GM21723 (cell line): ENCODE results near the gene YBX3.
A peak's percentile ranks its signal among the peaks of the same experiment; 100 is the strongest.
"Not testable (repeated sequence)": the region's sequence is repeated elsewhere in the genome, so short reads cannot be mapped to it uniquely, and the experiment has no call there.

Experiments
- ATAC-seq: cut with Tn5 transposase; IDR thresholded peaks from one replicate; pipeline ENCODE4 v1.9.1; 2021; ENCODE audit warnings: mild to moderate bottlenecking, moderate library complexity; ENCODE audit not compliant: unreplicated experiment

YBX3 gene

DNA sequence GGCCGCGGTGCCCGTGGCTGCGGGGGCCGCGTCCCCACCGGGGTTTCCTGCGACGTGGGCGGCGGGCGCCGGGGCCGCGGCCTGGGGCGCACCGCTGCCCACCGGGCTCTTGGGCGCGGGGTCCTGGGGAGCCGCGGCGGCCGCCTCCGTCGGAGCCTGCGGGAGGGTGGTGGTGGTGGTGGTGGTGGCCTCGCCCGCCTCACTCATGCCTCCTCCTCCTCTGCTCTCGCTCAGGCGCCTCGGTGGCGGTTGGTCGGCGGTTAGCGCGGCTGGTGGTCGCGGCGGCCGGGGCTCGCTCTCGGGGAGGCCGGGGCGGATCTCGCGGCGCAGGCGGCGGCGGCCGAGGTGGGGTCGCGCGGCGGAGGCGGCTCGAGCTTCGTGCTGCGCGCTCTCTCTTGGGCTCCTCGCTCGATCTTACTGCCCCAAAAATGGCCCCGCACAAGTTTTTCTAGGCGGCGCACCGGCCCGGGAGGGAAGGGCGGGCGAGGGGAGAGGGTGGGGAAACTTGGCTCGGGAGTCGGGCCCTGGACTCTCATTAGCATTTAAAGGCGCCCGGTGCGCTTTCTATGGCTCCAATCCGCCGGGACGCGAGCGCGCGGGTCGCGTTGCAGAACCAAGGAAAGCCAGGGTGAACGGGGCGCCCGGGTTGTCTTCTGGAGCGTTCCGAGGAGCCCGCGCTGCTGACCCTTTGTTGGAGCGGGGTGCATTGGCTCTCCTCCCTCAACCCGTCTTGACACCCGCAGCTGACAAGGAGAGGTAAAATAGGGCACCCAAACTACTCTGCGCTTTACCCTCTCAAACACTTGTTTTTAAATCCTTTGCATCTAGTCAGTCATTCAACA, at the start of gene YBX3:
Gene YBX3 (minus strand): TSS at position 419 of the 842 bp plus-strand sequence. CDS start 212 bp downstream, at position 207.
- peak; percentile 60 for ATAC-seq

DNA sequence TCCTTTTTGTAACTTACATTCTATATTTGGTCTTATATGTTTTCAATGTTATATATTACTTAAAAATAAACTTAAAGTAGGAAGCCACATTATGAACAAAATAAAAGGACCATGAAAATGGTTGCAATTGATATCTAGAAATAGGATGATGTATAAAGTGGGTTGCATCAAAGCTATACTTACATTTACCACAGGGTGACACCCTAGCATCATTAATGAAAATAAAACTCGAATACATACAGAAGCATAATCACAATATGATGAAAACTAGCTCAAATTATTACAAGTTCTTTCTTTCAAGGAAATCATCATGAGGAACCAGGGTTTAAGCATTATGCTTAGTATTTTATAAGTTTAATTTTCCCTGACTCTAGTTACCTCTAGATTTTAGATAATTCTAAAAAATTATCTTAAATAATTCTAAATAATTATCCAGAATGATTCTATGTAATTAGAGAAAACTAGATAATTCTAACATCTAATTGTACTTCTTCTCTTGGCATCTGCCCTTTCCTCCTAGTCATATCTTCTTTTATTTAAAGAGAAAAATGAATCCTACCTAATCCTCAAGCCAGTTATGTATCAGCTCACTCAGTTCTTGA, 48.1 kb upstream of the YBX3 start:
- ATAC-seq = no peak

- ATAC-seq = no peak
These were observed 36.5 kb upstream of the YBX3 start for GRCh38 chr12:10759657-10760056.

GRCh38 chr12:10756194-10756593, 33.1 kb upstream of the YBX3 start:
- ATAC-seq = no peak

DNA sequence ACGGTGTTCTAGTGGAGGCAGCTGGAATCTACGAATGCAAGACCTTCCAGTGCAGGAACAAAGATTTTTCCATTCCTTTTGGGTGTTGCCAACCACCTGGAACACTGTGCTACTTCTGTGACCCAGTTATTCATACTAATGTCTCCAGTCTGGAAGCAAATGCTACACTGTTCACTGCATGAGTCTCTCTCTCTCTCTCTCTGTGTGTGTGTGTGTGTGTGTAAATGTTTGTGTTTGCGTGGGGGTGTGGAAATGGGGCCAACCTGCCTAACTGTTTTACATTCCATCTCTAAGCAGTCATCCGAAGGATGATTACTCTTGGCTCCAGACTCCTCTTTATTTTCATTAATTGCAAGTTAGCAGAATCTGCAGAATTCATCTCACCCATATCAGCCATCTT, 29.9 kb upstream of the YBX3 start:
- ATAC-seq = no peak

DNA sequence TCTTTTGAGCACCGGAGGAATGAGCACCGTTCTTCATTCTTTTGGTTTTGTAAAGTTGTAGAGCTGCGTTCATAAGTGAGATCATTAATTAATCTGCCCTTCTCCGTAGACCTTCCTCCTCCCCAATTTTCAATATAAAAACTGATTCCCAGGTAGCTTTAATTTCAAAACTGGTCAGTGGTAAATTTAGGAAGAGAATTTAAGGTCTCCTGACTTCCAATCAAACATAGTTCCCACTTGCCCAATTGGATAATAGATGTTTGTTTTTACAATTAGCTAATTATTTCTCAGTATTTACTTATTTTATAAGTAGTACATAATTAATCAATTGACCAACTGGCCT, 27.2 kb upstream of the YBX3 start:
- peak; percentile 23 for ATAC-seq

DNA sequence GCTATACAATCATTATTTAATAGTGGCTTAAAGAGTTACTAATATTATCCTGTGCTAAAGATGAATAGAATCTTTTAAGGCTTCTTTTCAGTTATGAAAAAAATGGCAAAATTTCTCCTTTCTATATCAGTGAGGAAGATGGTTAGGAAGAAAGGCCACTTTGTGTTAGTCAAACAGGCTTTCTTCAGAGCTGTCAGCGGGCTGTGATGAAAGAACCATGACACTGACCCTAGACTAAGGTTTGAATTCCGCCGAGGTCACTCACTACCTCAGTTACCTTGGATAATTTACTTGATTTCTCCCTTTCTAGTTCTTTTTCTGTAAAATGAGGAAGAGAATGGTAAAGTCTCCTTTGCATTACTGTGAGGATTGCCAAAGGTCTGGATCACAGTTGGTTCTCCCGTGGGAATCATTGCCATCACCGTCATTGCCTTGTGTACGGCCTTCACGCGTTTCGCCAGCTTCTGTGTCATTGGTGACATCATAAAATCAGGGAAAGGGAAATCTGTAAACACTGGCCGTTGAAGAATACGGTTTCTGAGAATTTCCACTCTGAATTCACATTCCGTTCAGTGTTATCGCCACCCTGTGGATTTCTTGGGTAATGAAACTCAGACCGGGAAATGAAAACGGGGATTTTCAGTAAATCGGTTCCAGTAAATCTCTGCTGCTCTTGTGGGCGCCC, 26.7 kb upstream of the YBX3 start:
- peak; percentile 95 for ATAC-seq

DNA sequence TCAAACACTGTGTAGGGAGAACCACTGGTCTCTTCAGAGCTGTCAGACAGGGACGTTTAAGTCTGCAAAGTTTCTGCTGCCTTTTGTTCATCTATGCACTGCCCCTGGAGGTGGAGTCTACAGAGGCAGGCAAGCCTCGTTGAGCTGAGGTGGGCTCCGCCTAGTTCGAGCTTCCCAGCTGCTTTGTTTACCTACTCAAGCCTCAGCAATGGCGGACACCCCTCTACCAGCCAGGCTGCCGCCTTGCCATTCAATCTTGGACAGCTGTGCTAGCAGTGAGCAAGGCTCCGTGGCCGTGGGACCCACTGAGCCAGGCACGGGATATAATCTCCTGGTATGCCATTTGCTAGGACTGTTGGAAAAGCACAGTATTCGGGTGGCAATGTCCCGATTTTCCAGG, 24.6 kb upstream of the YBX3 start:
- no peak for ATAC-seq

DNA sequence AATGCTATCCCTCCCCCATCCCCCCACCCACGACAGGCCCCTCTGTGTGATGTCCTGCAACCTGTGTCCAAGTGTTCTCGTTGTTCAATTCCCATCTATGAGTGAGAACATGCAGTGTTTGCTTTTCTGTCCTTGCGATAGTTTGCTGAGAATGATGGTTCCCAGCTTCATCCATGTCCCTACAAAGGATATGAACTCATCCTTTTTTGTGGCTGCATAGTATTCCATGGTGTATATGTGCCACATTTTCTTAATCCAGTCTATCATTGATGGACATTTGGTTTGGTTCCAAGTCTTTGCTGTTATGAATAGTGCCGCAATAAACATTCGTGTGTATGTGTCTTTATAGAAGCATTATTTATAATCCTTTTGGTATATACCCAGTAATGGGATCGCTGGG, 20.3 kb upstream of the YBX3 start:
- not testable (repeated sequence) for ATAC-seq

DNA sequence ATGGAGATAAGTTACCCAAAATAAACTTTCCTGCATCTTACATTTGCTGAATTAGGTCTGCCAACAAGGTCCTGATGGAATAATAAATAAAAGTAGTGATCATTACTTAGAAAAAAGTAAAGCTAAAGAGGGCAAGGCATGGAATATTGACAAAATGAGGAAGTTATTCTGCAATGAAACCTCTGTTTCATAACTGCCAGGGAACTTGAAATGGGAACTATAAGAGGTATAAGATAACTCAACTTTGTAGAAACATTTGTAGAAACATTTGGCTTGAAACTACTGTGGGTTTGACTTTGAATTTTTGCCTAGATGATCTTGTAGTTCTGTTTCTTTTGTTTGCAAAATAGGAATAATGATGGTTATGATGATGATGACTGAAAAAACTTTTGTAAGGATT, 18.7 kb upstream of the YBX3 start:
- no peak for ATAC-seq

- ATAC-seq = no peak
These were observed 17.1 kb upstream of the YBX3 start for GRCh38 chr12:10740182-10740581.

DNA sequence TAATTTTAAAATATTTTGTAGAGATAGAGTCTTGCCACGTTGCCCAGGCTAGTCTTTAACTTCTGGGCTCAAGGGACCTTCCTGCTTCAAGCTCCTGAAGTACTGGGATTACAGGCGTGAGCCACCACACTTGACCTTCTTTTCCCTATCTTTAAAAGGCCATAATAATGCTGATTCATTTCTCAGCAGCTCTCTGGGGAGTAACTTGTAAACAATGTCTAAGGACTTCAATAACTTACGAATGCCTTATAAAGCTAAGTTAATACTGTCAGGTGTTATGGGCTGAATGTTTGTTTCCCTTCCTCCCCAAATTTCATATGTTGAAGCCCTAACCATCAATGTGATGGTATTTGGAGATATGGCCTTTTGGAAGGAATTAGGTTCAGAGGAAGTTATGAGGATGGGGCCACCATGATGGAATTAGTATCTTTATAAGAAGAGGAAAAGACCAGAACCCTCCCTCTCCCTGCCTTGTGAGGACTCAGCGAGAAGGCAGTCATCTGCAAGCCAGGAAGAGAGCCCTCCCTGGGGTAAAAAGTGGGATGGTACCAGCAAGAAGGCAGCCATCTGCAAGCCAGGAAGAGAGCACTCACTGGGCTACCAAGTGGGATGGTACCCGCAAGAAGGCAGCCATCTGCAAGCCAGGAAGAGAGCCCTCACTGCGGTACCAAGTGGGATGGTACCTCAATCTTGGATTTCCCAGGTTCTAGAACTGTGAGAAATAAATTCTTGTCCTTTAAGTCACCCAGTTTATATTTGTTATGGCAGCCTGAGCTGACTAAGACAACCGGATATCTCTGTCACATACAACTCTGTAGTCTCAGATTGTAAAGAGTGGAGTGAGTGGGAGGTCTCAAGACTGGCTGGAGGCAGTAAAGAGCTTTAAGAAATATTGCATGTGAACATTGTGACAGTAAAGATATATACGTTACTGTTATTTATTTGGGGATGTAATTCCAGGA, 16.3 kb upstream of the YBX3 start:
- no peak for ATAC-seq

DNA sequence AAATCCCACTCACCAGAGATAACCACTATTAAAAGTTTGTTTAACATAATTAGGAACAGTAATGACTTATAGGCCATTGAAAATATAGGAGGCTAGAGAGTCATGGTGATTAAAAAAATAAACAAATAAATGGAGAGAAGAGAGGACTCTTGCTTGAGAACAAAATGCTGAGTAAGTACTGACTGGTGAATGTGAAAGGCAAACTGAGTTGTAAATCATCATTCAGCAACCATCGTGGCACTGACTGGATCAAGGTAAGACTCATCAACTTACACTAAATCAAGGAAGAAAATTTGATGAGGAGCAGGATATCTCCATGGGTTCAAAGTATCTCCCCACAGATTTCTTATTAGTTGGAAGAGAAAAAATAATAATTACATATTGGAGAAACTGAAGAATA, 14.1 kb upstream of the YBX3 start:
- no peak for ATAC-seq

DNA sequence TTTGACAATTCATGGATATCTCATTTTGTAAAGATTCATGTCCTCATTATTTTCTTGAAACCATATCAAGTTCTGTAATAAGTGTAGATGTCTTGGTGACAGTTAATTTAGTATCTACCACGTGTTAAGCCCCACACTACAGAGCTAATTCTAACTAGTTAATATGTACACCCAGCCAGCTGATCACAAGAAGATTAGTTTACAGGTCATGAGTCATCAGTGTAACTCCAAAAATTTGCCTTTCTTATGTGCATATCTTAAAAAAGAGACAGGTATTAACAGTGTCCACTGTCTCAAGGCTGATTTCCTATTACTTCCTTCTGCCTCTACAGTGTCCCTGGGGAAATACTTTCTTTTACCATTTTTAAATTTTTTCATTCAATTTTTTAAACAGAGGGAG, 13.3 kb upstream of the YBX3 start:
- ATAC-seq = no peak

DNA sequence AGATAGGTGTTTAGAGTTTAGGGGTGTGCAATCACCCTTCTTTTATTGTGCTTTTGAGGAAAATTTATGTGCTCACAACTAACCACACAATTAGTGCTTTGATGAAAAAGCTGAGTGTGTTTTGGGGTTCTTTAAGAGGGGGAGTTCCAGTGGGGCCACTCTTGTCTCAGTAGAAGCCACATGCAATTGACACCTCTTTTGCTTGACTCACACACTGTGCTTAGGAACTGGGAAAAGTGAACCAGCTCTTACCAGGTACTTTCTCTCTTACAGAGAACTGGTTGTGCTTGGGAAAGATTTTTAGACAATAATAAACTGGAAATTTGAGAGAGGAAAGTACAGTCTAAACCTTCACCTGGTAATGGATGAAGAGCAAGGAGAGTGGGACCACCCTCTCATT, 12.3 kb upstream of the YBX3 start:
- no peak for ATAC-seq

DNA sequence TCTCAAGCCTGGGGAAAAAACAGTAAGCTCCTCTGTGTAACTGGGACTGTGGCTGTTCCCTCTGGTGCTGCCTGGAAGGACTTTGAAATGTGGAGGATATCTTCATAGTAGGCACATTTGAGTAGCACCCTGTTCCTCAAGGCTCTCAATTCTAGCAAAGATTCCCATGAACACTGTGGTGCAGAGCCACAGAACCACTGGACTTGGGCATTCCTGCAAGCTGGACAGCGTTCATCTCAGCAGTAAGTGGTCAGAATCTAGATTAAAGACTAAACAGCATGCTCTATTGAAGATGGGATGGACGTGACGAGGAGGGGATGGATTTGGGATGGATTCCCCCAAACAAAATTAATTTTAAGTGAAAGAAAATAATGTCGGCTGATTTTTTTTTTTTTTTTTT, 9.4 kb upstream of the YBX3 start:
- no peak for ATAC-seq

DNA sequence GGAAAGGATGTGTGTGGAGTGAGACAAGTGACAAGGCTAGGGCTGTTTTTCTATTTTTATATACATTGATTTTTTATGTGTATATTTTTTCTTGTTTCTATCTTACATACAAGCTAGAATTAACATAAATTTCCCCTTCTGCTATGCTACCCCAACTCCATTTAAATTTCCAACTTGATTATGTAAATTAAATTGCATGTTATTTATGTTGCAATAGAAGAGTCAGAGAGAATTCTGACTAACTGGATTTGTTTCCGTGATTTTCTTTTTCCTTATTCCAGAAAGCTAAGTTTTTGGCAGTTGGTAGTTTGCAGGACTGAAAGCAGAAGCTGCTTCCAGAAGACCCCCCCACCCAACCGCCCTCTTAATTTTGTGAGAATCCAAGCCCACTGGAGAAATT, 8.9 kb upstream of the YBX3 start:
- ATAC-seq = no peak

GRCh38 chr12:10730559-10730958, 7.4 kb upstream of the YBX3 start:
- ATAC-seq = no peak

- ATAC-seq = no peak
These were observed 5.0 kb upstream of the YBX3 start for GRCh38 chr12:10728091-10728490.

- ATAC-seq = no peak
These were observed 3.8 kb upstream of the YBX3 start for GRCh38 chr12:10726945-10727344.

DNA sequence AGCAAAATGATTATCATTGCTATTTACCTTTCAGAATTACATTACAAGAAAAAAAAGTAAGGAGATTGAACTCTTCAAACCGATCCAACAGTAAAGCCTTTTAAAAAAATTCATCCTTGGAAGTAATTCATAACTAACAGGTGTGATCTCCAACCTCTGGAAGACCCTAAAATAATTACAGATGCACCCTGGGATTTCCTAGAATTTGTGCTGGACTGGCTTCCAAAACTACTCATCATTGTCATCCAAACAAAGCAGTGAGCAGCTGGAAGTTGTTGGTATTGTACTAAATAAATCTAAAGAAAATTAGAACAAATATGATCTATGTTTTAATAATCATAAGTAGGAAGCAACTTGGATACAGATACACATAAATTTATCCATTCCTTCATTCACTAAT, 1.9 kb upstream of the YBX3 start:
- ATAC-seq = no peak
